GM23338 (cell line): ENCODE results near the gene TMUB1. TPM values are rescaled to one million over a fixed set of nuclear protein-coding genes. Genes with fewer than 3 reads are reported as not detected.

Source experiments
- ATAC-seq: fragments of 200-7000 bp; cut with Tn5 transposase; 3 replicates; pipeline ENCODE4 v1.9.1; 2020
- DNase-seq: peaks from one replicate; pipeline ENCODE4 v3.0.0-alpha.2; 2015; ENCODE audit warnings: low spot score
- H2AFZ ChIP-seq: fragments of 200-600 bp; sonication (generic); 2 replicates; pipeline ENCODE4 v1.8.0; 2016; ENCODE audit warnings: antibody characterized with exemption, mild to moderate bottlenecking, moderate library complexity
- H3F3A ChIP-seq: fragments of 200-600 bp; sonication (generic); replicated peaks from 2 replicates; pipeline ENCODE4 v1.8.0; 2017; ENCODE audit warnings: antibody characterized with exemption, mixed run types, low read depth
- H3K27ac ChIP-seq: fragments of 200-600 bp; sonication (generic); 2 replicates; pipeline ENCODE4 v1.6.1; 2016; ENCODE audit warnings: low read depth
- H3K27me3 ChIP-seq: fragments of 200-600 bp; sonication (generic); 2 replicates; pipeline ENCODE4 v1.8.0; 2016; ENCODE audit warnings: mild to moderate bottlenecking, mixed run types, moderate library complexity; ENCODE audit not compliant: insufficient read depth
- H3K36me3 ChIP-seq: fragments of 200-600 bp; sonication (generic); 2 replicates; pipeline ENCODE4 v1.8.0; 2016; ENCODE audit warnings: mild to moderate bottlenecking; ENCODE audit not compliant: insufficient read depth
- H3K4me1 ChIP-seq: fragments of 200-600 bp; sonication (generic); 2 replicates; pipeline ENCODE4 v1.8.0; 2016; ENCODE audit warnings: mild to moderate bottlenecking, moderate library complexity; ENCODE audit not compliant: insufficient read depth
- H3K4me2 ChIP-seq: fragments of 200-600 bp; sonication (generic); 2 replicates; pipeline ENCODE4 v1.7.1; 2017; ENCODE audit warnings: mixed run types
- H3K4me3 ChIP-seq: fragments of 200-600 bp; sonication (generic); 2 replicates; pipeline ENCODE4 v1.6.1; 2016; ENCODE audit warnings: mixed run types
- H3K79me2 ChIP-seq: fragments of 200-600 bp; sonication (generic); replicated peaks from 2 replicates; pipeline ENCODE4 v1.8.0; 2017; ENCODE audit warnings: mild to moderate bottlenecking; ENCODE audit not compliant: insufficient read depth
- H3K9me2 ChIP-seq: fragments of 200-600 bp; sonication (generic); 2 replicates; pipeline ENCODE4 v1.8.0; 2017; ENCODE audit not compliant: insufficient read depth
- H4K20me1 ChIP-seq: fragments of 200-600 bp; sonication (generic); replicated peaks from 2 replicates; pipeline ENCODE4 v1.8.0; 2017; ENCODE audit warnings: mild to moderate bottlenecking; ENCODE audit not compliant: insufficient read depth
- H3K27ac Mint-ChIP-seq: 2 replicates; pipeline ENCODE4 v1.8.0; 2020; ENCODE audit warnings: inconsistent platforms, mild to moderate bottlenecking, moderate library complexity, mixed read lengths
- H3K27me3 Mint-ChIP-seq: 3 replicates; pipeline ENCODE4 v1.8.0; 2022; ENCODE audit warnings: low read depth, mild to moderate bottlenecking, moderate library complexity, mixed read lengths, inconsistent platforms; ENCODE audit not compliant: insufficient read depth, poor library complexity
- H3K36me3 Mint-ChIP-seq: 3 replicates; pipeline ENCODE4 v1.8.0; 2021; ENCODE audit warnings: low read depth, mild to moderate bottlenecking, inconsistent platforms, moderate library complexity, mixed read lengths
- H3K4me1 Mint-ChIP-seq: 3 replicates; pipeline ENCODE4 v1.8.0; 2020; ENCODE audit warnings: mild to moderate bottlenecking, inconsistent platforms, mixed read lengths
- H3K4me3 Mint-ChIP-seq: 3 replicates; pipeline ENCODE4 v1.8.0; 2021; ENCODE audit warnings: moderate library complexity, mild to moderate bottlenecking, inconsistent platforms, mixed read lengths
- H3K9me3 Mint-ChIP-seq: 3 replicates; pipeline ENCODE4 v1.8.0; 2020; ENCODE audit warnings: moderate library complexity, mild to moderate bottlenecking, inconsistent platforms, mixed read lengths
- CREB1 ChIP-seq: fragments of 250-450 bp; sonication (Bioruptor Pico); IDR thresholded peaks from 2 replicates; pipeline ENCODE4 v1.5.0; 2020; ENCODE audit warnings: low read depth, mild to moderate bottlenecking, moderate library complexity
- CTCF ChIP-seq, 2 experiments: fragments of 200-600 bp in 1 of 2; sonication (generic) in 1 of 2; conservative IDR thresholded peaks; 2 replicates each; pipeline versions ENCODE4 v1.5.1 to v1.6.1; 2016 to 2017; ENCODE audit warnings: antibody characterized with exemption in 2 of 2, low read depth in 2 of 2, mild to moderate bottlenecking in 2 of 2, moderate library complexity in 1 of 2
- ETS1 ChIP-seq: IDR thresholded peaks from 2 replicates; pipeline ENCODE4 v1.6.1; 2016; ENCODE audit warnings: antibody characterized with exemption
- EZH2 ChIP-seq: fragments of 200-600 bp; sonication (generic); IDR thresholded peaks from one replicate; pipeline ENCODE4 v1.8.0; 2017; ENCODE audit warnings: antibody characterized with exemption, mild to moderate bottlenecking, low read depth; ENCODE audit not compliant: unreplicated experiment
- EZH2phosphoT487 ChIP-seq: fragments of 200-600 bp; sonication (generic); IDR thresholded peaks from one replicate; pipeline ENCODE4 v1.8.1; 2018; ENCODE audit warnings: antibody characterized with exemption; ENCODE audit not compliant: unreplicated experiment
- JUNB ChIP-seq: IDR thresholded peaks from one replicate; pipeline ENCODE4 v1.6.1; 2016; ENCODE audit warnings: antibody characterized with exemption; ENCODE audit not compliant: unreplicated experiment
- NANOG ChIP-seq: IDR thresholded peaks from 2 replicates; pipeline ENCODE4 v1.6.1; 2016; ENCODE audit warnings: antibody characterized with exemption, borderline replicate concordance
- POLR2AphosphoS5 ChIP-seq: IDR thresholded peaks from 2 replicates; pipeline ENCODE4 v1.6.1; 2016; ENCODE audit warnings: antibody characterized with exemption, low read depth
- REST ChIP-seq: IDR thresholded peaks from one replicate; pipeline ENCODE4 v1.6.1; 2018; ENCODE audit warnings: antibody characterized with exemption; ENCODE audit not compliant: unreplicated experiment
- STAT1 ChIP-seq: IDR thresholded peaks from one replicate; pipeline ENCODE4 v1.6.1; 2016; ENCODE audit warnings: antibody characterized with exemption; ENCODE audit not compliant: unreplicated experiment
- ZNF114 ChIP-seq: fragments of 250-450 bp; sonication (Bioruptor Pico); IDR thresholded peaks from 2 replicates; pipeline ENCODE4 v1.5.0; 2020; ENCODE audit warnings: mild to moderate bottlenecking, moderate library complexity
- ZNF331 ChIP-seq: fragments of 250-450 bp; sonication (Bioruptor Pico); IDR thresholded peaks from 2 replicates; pipeline ENCODE4 v1.5.0; 2020; ENCODE audit warnings: low read depth, mild to moderate bottlenecking, moderate library complexity
- ZNF462 ChIP-seq: fragments of 250-450 bp; sonication (Bioruptor Pico); IDR thresholded peaks from 2 replicates; pipeline ENCODE4 v1.5.0; 2020; ENCODE audit warnings: mild to moderate bottlenecking, moderate library complexity
- polyA plus RNA-seq: library from polyadenylated mRNA; unstranded; fragments of >200 nt; fragmentation: Nextera tagmentation; extraction: Ambion mirVana; gene quantifications from 2 replicates; pipeline ENCODE4 v1.2.1, GENCODE V29; 2016
- total RNA-seq: library from RNA; depleted of rRNA; stranded (reverse); fragments of >200 nt; shearing (Covaris generic); gene quantifications from 2 replicates; pipeline ENCODE4 v1.2.3, GENCODE V29; 2014

Gene TMUB1
- total and polyA plus RNA-seq, 2 experiments from 2014 or later, result 47.6 to 61.1 TPM

- Histone ChIP-seq H4K20me1 (peaks cover 11% of the 10 kb centered on the region; the same call in 1 of the 2 replicates), H3K4me2 (peak overlapping the region; percentile 60), H2AFZ (no peak overlapping the region), H3K27ac (peak overlapping the region; percentile 82), H3K79me2 (peaks cover 62% of the 10 kb centered on the region), H3K36me3 (no peaks in the 10 kb centered on the region), H3F3A (peaks cover 16% of the 10 kb centered on the region; the same call in 1 of the 2 replicates), H3K4me1 (peaks cover 54% of the 10 kb centered on the region), H3K9me2 (no peaks in the 10 kb centered on the region), H3K27me3 (no peaks in the 10 kb centered on the region), H3K4me3 (peak overlapping the region; percentile 34; the same call in 1 of the 2 replicates)
- H3K9me3 Mint-ChIP-seq, result no peaks in the 10 kb centered on the region
- no peak for ATAC-seq
- no peaks in the 10 kb centered on the region; the same call in 2 of the 3 replicates for H3K36me3 Mint-ChIP-seq
- peaks cover 47% of the 10 kb centered on the region for H3K4me1 Mint-ChIP-seq
- peak overlapping the region; percentile 55 for H3K4me3 Mint-ChIP-seq
- no peak for DNase-seq
- TF ChIP-seq NANOG, result no peak
- no peak for TF ChIP-seq JUNB
- TF ChIP-seq STAT1, result no peak
- TF ChIP-seq CTCF (conservative IDR thresholded peaks at IDR 0.05; ENCODE audit: low read depth in 2 of 2), result no peak
- no peak for TF ChIP-seq REST
- no peak for TF ChIP-seq POLR2AphosphoS5
- no peak for TF ChIP-seq ZNF114 (CRISPR knock-in tag)
- no peak for TF ChIP-seq ZNF462 (CRISPR knock-in tag)
- TF ChIP-seq ZNF331 (CRISPR knock-in tag), result no peak
- no peak for TF ChIP-seq CREB1 (CRISPR knock-in tag)
- no peak for TF ChIP-seq EZH2phosphoT487
- no peak for TF ChIP-seq ETS1
- no peak for TF ChIP-seq EZH2
- H3K27ac Mint-ChIP-seq, result peak overlapping the region; percentile 86
- peaks cover 10% of the 10 kb centered on the region for H3K27me3 Mint-ChIP-seq
Measured at GRCh38 chr7:151103973-151104372, 20.7 kb upstream of the TMUB1 start.
